ENCODE data around the gene TEX101.
"Not testable (repeated sequence)": the region's sequence is repeated elsewhere in the genome, so short reads cannot be mapped to it uniquely, and the experiment has no call there.

TEX101 gene

GRCh38 chr19:43420954-43421353 lies 6.3 kb downstream of the TEX101 start:
- DNase-seq (ENCODE audit: low spot score), result no peak

DNA sequence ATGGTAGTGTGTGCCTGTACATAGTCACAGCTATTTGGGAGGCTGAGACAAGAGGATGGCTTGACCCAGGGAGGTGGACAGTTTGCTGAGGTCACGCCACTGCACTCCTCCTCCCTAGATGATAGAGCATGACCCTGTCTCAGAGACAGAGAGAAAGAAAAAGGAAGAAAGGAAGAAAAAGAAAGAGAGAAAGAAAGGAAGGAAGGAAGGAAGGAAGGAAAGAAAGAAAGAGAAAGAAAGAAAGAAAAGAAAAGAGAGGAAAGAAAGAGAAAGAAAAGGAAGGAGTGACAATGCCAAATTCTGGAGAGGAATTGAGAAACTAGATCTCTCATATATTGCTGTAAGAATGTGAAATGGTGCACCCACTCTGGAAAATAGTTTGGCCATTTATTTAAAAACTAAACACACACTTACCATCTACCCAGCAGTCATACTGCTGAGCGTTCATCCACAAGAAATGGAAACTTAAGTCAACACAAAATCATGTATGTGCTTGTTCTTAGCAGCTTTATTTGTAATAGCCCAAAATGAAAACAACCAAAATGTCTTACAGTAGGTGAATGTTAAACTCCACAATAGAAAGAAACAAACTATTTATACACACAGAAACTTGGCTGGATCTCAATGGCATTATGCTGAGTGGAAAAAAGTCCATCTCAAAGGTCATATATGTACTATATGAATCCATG lies 7.5 kb downstream of the TEX101 start:
- DNase-seq (ENCODE audit: low spot score), result no peak

- no peak for DNase-seq (ENCODE audit: low spot score)
Measured at GRCh38 chr19:43422689-43423066, 8.0 kb downstream of the TEX101 start.

DNA sequence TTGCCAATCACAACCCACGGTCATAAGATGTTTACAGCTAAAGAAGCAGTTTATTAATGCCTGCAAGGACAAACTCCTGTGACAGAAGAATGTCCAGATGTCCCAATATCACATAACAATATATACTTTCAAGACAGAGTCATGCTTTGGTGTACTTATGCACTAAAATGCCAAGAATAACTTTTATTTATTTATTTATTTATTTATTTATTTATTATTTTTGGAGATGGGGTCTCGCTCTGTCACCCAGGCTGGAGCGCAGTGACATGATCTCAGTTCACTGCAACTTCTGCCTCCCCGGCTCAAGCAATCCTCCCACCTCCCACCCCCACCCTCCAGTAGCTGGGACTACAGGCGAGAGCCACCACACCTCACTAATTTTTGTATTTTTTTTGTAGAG lies 9.1 kb downstream of the TEX101 start:
- no peak for DNase-seq (ENCODE audit: low spot score)

GRCh38 chr19:43425567-43426392 lies 11.1 kb downstream of the TEX101 start:
- no peak for DNase-seq (ENCODE audit: low spot score)

DNA sequence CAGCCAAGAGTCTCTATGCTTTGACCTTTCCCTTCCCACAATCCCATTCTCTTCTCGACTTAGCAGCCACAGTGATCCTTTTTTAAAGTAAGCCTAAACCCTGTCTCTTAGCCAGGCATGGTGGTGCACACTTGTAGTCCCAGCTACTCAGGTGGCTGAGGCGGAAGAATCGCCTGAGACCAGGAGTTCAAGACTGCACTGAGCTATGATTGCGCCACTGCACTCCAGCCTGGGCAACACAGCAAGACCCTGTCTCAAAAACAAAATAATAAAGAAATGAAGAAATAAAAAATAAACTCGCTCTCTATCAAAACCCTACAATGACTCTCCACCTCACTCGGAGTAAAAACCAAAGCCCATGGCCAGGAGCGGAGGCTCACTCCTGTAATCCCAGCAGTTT lies 14.7 kb downstream of the TEX101 start:
- DNase-seq (ENCODE audit: low spot score), result no peak

GRCh38 chr19:43430142-43430710 lies 15.5 kb downstream of the TEX101 start:
- no peak for DNase-seq (ENCODE audit: low spot score)

- DNase-seq (ENCODE audit: low spot score), result no peak
Measured at GRCh38 chr19:43430976-43431375, 16.3 kb downstream of the TEX101 start.

GRCh38 chr19:43433358-43433673 lies 18.6 kb downstream of the TEX101 start:
- DNase-seq (ENCODE audit: low spot score), result no peak

- no peak for DNase-seq (ENCODE audit: low spot score)
Measured at GRCh38 chr19:43433689-43434088, 19.0 kb downstream of the TEX101 start.

GRCh38 chr19:43435775-43436174 lies 21.1 kb downstream of the TEX101 start:
- DNase-seq (ENCODE audit: low spot score), result no peak

GRCh38 chr19:43437284-43437683 lies 22.6 kb downstream of the TEX101 start:
- DNase-seq (ENCODE audit: low spot score), result not testable (repeated sequence)

GRCh38 chr19:43437712-43438111 lies 23.0 kb downstream of the TEX101 start:
- no peak for DNase-seq (ENCODE audit: low spot score)

GRCh38 chr19:43438291-43439031 lies 23.8 kb downstream of the TEX101 start:
- peak; percentile 82 for DNase-seq (ENCODE audit: low spot score)

- DNase-seq (ENCODE audit: low spot score), result no peak
Measured at GRCh38 chr19:43439032-43439708, 24.5 kb downstream of the TEX101 start.

DNA sequence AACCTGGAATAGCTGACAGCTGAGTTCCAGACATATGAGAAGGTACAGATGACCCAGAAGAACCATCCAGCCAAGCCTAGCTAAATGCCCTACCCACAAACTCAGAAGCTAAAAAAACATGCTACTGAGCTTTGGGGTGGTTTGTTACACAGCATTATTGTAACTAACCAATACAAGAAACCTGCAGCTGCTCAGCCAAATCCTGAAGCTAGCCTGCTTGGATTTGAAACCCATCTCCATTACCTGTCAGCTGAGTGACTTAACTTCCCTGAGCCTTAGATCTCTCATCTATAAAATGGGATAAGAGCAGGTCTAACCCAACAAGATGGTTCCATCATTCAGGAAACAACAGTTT lies 25.0 kb downstream of the TEX101 start:
- DNase-seq (ENCODE audit: low spot score), result no peak

GRCh38 chr19:43441716-43442115 lies 27.0 kb downstream of the TEX101 start:
- no peak for DNase-seq (ENCODE audit: low spot score)

DNA sequence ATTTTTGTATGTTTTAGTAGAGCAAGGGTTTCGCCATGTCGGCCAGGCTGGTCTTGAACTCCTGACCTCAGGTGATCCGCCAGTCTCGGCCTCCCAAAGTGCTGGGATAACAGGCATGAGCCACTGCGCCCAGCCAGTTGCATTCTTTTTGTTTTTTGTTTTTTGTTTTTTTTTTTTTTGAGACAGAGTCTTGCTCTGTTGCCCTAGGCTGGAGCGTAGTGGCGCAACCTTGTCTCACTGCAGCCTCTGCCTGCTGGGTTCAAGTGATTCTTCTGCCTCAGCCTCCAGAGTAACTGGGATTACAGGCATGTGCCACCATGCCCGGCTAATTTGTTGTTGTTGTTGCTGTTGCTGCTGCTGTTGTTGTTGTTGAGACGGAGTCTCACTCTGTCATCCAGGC lies 29.4 kb downstream of the TEX101 start:
- not testable (repeated sequence) for DNase-seq (ENCODE audit: low spot score)

DNA sequence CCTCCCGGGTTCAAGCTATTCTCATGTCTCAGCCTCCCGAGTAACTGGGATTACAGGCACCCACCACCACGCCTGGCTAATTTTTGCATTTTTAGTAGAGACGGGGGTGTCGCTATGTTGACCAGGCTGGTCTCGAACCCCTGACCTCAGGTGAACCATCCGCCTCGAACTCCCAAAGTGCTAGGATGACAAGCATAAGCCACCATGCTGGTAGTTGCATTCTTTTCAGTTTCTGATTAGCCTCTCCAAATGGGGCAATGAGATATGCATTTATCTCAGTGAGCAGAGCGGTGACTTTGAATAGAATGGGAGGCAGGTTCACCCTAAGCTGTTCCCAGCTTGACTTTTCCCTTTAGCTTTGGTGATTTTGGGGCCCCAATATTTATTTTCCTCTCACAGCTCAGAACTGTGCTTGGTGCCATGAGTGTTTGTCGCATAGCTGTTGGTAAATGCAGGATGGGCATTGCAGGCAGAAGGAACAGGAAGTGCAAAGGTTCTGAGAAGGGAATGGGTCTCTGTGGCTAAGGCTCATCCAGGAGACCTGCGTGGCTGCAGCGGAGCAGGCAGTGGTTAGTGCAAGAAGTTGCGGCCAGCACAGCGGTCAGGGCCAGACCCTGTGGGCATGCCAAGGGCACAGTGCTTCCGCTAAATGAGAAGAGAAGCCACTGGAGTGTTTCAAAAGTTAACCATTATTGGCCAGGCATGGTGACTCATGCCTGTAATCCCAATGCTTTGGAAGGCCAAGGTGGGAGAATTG lies 30.0 kb downstream of the TEX101 start:
- DNase-seq (ENCODE audit: low spot score), result no peak

DNA sequence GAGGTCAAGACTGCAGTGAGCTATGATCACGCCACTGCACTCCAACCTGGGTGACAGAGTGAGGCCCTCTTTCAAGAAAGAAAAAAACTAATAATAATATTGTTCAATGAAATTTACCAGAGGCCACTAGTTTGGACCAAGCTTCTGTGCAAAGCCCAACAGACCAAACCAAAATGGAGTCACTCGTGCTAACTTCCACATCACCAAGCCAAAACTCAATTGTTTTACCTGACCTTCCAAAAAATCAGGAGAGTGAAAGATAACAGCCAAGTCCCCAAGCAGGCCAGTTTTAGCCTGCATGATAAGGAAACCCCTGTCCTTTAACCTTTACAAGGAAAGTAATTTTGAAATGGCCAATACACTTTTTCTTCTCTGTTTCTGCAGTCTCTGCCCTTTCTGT lies 30.7 kb downstream of the TEX101 start:
- no peak for DNase-seq (ENCODE audit: low spot score)

- DNase-seq (ENCODE audit: low spot score), result peak; percentile 77
Measured at GRCh38 chr19:43446746-43447489, 32.2 kb downstream of the TEX101 start.

All from hepatic stellate cell (primary cell).